Peyer's patch (tissue), 4 donors: ENCODE results near the gene MIR17HG. TPM values are rescaled to one million over a fixed set of nuclear protein-coding genes. Genes with fewer than 3 reads are reported as not detected.

Experiments used
- DNase-seq, 3 donors: peaks; one replicate each; pipeline ENCODE4 v3.0.0-alpha.2; 2017 to 2019
- H3K27ac ChIP-seq, 4 donors: fragments of 200-600 bp; sonication (generic); one replicate each; pipeline ENCODE4 v1.5.1; 2016 to 2019
- H3K27me3 ChIP-seq, 2 donors: fragments of 200-600 bp; sonication (generic); one replicate each; pipeline ENCODE4 v1.5.1; 2019
- H3K36me3 ChIP-seq, 3 donors: fragments of 200-600 bp; sonication (generic); one replicate each; pipeline ENCODE4 v1.5.1; 2016 to 2019
- H3K4me1 ChIP-seq, 4 donors: fragments of 200-600 bp; sonication (generic); one replicate each; pipeline ENCODE4 v1.5.1; 2016 to 2019
- H3K4me3 ChIP-seq, 4 donors: fragments of 200-600 bp; sonication (generic); 1 replicate in 3 of 4; 2 replicates in 1 of 4; pipeline ENCODE4 v1.5.1; 2016 to 2019; ENCODE audit warnings: mild to moderate bottlenecking in 1 of 4
- H3K9me3 ChIP-seq, 4 donors: fragments of 200-600 bp; sonication (generic); one replicate each; pipeline ENCODE4 v1.5.1; 2016 to 2019; ENCODE audit warnings: mild to moderate bottlenecking in 1 of 4
- CTCF ChIP-seq, 6 experiments: fragments of 450-650 bp in 4 of 6; fragments of 200-600 bp in 2 of 6; sonication (generic) in 1 of 6; IDR thresholded peaks; one replicate each; pipeline ENCODE4 v1.5.1; 2017 to 2019; ENCODE audit warnings: antibody characterized with exemption in 6 of 6, mild to moderate bottlenecking in 3 of 6, moderate library complexity in 1 of 6
- POLR2A ChIP-seq, 2 donors: fragments of 450-650 bp; IDR thresholded peaks; one replicate each; pipeline ENCODE4 v1.5.1; 2017; ENCODE audit warnings: antibody characterized with exemption in 2 of 2, mild to moderate bottlenecking in 2 of 2, moderate library complexity in 2 of 2
- total RNA-seq, 4 donors: library from RNA; depleted of rRNA; stranded (reverse); fragments of >200 nt; gene quantifications; one replicate each; pipeline ENCODE4 v1.1.0, GENCODE V29; 2016

The MIR17HG gene
- total RNA-seq, 4 donors from 2014 or later: 0.88 to 10.4 (median 4.5) TPM

- DNase-seq: no peak
- peaks cover 0 to 4% (median 0%) of the 10 kb centered on the region in 3 donors for H3K36me3 ChIP-seq
Measured at GRCh38 chr13:91356919-91357612, 9.6 kb downstream of the MIR17HG start.

GRCh38 chr13:91357613-91358386 lies 10.3 kb downstream of the MIR17HG start:
- no peak overlapping the region for H3K27ac ChIP-seq
- DNase-seq: no peak
- no peaks in the 10 kb centered on the region for H3K4me1 ChIP-seq
- H3K4me3 ChIP-seq: no peak overlapping the region
- no peaks in the 10 kb centered on the region for H3K9me3 ChIP-seq
- no peak for TF ChIP-seq POLR2A (IDR thresholded peaks at IDR 0.05)
- no peak for TF ChIP-seq CTCF (IDR thresholded peaks at IDR 0.05)
- H3K27me3 ChIP-seq: no peaks in the 10 kb centered on the region
- H3K36me3 ChIP-seq: peaks cover 0 to 1% (median 0%) of the 10 kb centered on the region in 3 donors

More at GRCh38 chr13:91356919-91357612, 9.6 kb downstream of the MIR17HG start:
- TF ChIP-seq POLR2A (IDR thresholded peaks at IDR 0.05) (no peak), CTCF (IDR thresholded peaks at IDR 0.05) (no peak)
- no peaks in the 10 kb centered on the region for H3K9me3 ChIP-seq
- H3K27ac ChIP-seq: no peak overlapping the region
- H3K4me1 ChIP-seq: no peaks in the 10 kb centered on the region
- no peak overlapping the region for H3K4me3 ChIP-seq
- H3K27me3 ChIP-seq: no peaks in the 10 kb centered on the region

GRCh38 chr13:91358387-91358782 lies 10.9 kb downstream of the MIR17HG start:
- DNase-seq: no peak
- TF ChIP-seq POLR2A (IDR thresholded peaks at IDR 0.05) (no peak), CTCF (IDR thresholded peaks at IDR 0.05) (no peak)
- no peak overlapping the region for H3K27ac ChIP-seq
- no peaks in the 10 kb centered on the region for H3K27me3 ChIP-seq
- H3K36me3 ChIP-seq: no peaks in the 10 kb centered on the region
- no peak overlapping the region for H3K4me3 ChIP-seq
- H3K4me1 ChIP-seq: no peaks in the 10 kb centered on the region
- no peaks in the 10 kb centered on the region for H3K9me3 ChIP-seq

GRCh38 chr13:91359111-91359510 lies 11.6 kb downstream of the MIR17HG start:
- H3K4me3 ChIP-seq: no peak overlapping the region
- no peak for TF ChIP-seq POLR2A (IDR thresholded peaks at IDR 0.05)
- TF ChIP-seq CTCF (IDR thresholded peaks at IDR 0.05): no peak
- no peak for DNase-seq
- no peaks in the 10 kb centered on the region for H3K27me3 ChIP-seq
- no peaks in the 10 kb centered on the region for H3K4me1 ChIP-seq
- no peaks in the 10 kb centered on the region for H3K9me3 ChIP-seq
- no peak overlapping the region for H3K27ac ChIP-seq
- H3K36me3 ChIP-seq: no peaks in the 10 kb centered on the region

GRCh38 chr13:91359631-91360030 lies 12.1 kb downstream of the MIR17HG start:
- Histone ChIP-seq H3K9me3 (no peaks in the 10 kb centered on the region), H3K27me3 (no peaks in the 10 kb centered on the region), H3K27ac (no peak overlapping the region), H3K4me1 (no peaks in the 10 kb centered on the region), H3K36me3 (no peaks in the 10 kb centered on the region), H3K4me3 (no peak overlapping the region)
- no peak for DNase-seq
- TF ChIP-seq CTCF (IDR thresholded peaks at IDR 0.05): no peak
- no peak for TF ChIP-seq POLR2A (IDR thresholded peaks at IDR 0.05)
